GM23338 (cell line): ENCODE results near the gene KIAA1671. TPM values are rescaled to one million over a fixed set of nuclear protein-coding genes. Genes with fewer than 3 reads are reported as not detected.

Experiments used
- ATAC-seq: fragments of 200-7000 bp; cut with Tn5 transposase; 3 replicates; pipeline ENCODE4 v1.9.1; 2020
- DNase-seq: peaks from one replicate; pipeline ENCODE4 v3.0.0-alpha.2; 2015; ENCODE audit warnings: low spot score
- H2AFZ ChIP-seq: fragments of 200-600 bp; sonication (generic); 2 replicates; pipeline ENCODE4 v1.8.0; 2016; ENCODE audit warnings: antibody characterized with exemption, mild to moderate bottlenecking, moderate library complexity
- H3F3A ChIP-seq: fragments of 200-600 bp; sonication (generic); replicated peaks from 2 replicates; pipeline ENCODE4 v1.8.0; 2017; ENCODE audit warnings: antibody characterized with exemption, mixed run types, low read depth
- H3K27ac ChIP-seq: fragments of 200-600 bp; sonication (generic); 2 replicates; pipeline ENCODE4 v1.6.1; 2016; ENCODE audit warnings: low read depth
- H3K27me3 ChIP-seq: fragments of 200-600 bp; sonication (generic); 2 replicates; pipeline ENCODE4 v1.8.0; 2016; ENCODE audit warnings: mild to moderate bottlenecking, mixed run types, moderate library complexity; ENCODE audit not compliant: insufficient read depth
- H3K36me3 ChIP-seq: fragments of 200-600 bp; sonication (generic); 2 replicates; pipeline ENCODE4 v1.8.0; 2016; ENCODE audit warnings: mild to moderate bottlenecking; ENCODE audit not compliant: insufficient read depth
- H3K4me1 ChIP-seq: fragments of 200-600 bp; sonication (generic); 2 replicates; pipeline ENCODE4 v1.8.0; 2016; ENCODE audit warnings: mild to moderate bottlenecking, moderate library complexity; ENCODE audit not compliant: insufficient read depth
- H3K4me2 ChIP-seq: fragments of 200-600 bp; sonication (generic); 2 replicates; pipeline ENCODE4 v1.7.1; 2017; ENCODE audit warnings: mixed run types
- H3K4me3 ChIP-seq: fragments of 200-600 bp; sonication (generic); 2 replicates; pipeline ENCODE4 v1.6.1; 2016; ENCODE audit warnings: mixed run types
- H3K79me2 ChIP-seq: fragments of 200-600 bp; sonication (generic); replicated peaks from 2 replicates; pipeline ENCODE4 v1.8.0; 2017; ENCODE audit warnings: mild to moderate bottlenecking; ENCODE audit not compliant: insufficient read depth
- H3K9me2 ChIP-seq: fragments of 200-600 bp; sonication (generic); 2 replicates; pipeline ENCODE4 v1.8.0; 2017; ENCODE audit not compliant: insufficient read depth
- H4K20me1 ChIP-seq: fragments of 200-600 bp; sonication (generic); replicated peaks from 2 replicates; pipeline ENCODE4 v1.8.0; 2017; ENCODE audit warnings: mild to moderate bottlenecking; ENCODE audit not compliant: insufficient read depth
- H3K27ac Mint-ChIP-seq: 2 replicates; pipeline ENCODE4 v1.8.0; 2020; ENCODE audit warnings: inconsistent platforms, mild to moderate bottlenecking, moderate library complexity, mixed read lengths
- H3K27me3 Mint-ChIP-seq: 3 replicates; pipeline ENCODE4 v1.8.0; 2022; ENCODE audit warnings: low read depth, mild to moderate bottlenecking, moderate library complexity, mixed read lengths, inconsistent platforms; ENCODE audit not compliant: insufficient read depth, poor library complexity
- H3K36me3 Mint-ChIP-seq: 3 replicates; pipeline ENCODE4 v1.8.0; 2021; ENCODE audit warnings: low read depth, mild to moderate bottlenecking, inconsistent platforms, moderate library complexity, mixed read lengths
- H3K4me1 Mint-ChIP-seq: 3 replicates; pipeline ENCODE4 v1.8.0; 2020; ENCODE audit warnings: mild to moderate bottlenecking, inconsistent platforms, mixed read lengths
- H3K4me3 Mint-ChIP-seq: 3 replicates; pipeline ENCODE4 v1.8.0; 2021; ENCODE audit warnings: moderate library complexity, mild to moderate bottlenecking, inconsistent platforms, mixed read lengths
- H3K9me3 Mint-ChIP-seq: 3 replicates; pipeline ENCODE4 v1.8.0; 2020; ENCODE audit warnings: moderate library complexity, mild to moderate bottlenecking, inconsistent platforms, mixed read lengths
- CREB1 ChIP-seq: fragments of 250-450 bp; sonication (Bioruptor Pico); IDR thresholded peaks from 2 replicates; pipeline ENCODE4 v1.5.0; 2020; ENCODE audit warnings: low read depth, mild to moderate bottlenecking, moderate library complexity
- ETS1 ChIP-seq: IDR thresholded peaks from 2 replicates; pipeline ENCODE4 v1.6.1; 2016; ENCODE audit warnings: antibody characterized with exemption
- EZH2 ChIP-seq: fragments of 200-600 bp; sonication (generic); IDR thresholded peaks from one replicate; pipeline ENCODE4 v1.8.0; 2017; ENCODE audit warnings: antibody characterized with exemption, mild to moderate bottlenecking, low read depth; ENCODE audit not compliant: unreplicated experiment
- EZH2phosphoT487 ChIP-seq: fragments of 200-600 bp; sonication (generic); IDR thresholded peaks from one replicate; pipeline ENCODE4 v1.8.1; 2018; ENCODE audit warnings: antibody characterized with exemption; ENCODE audit not compliant: unreplicated experiment
- JUNB ChIP-seq: IDR thresholded peaks from one replicate; pipeline ENCODE4 v1.6.1; 2016; ENCODE audit warnings: antibody characterized with exemption; ENCODE audit not compliant: unreplicated experiment
- NANOG ChIP-seq: IDR thresholded peaks from 2 replicates; pipeline ENCODE4 v1.6.1; 2016; ENCODE audit warnings: antibody characterized with exemption, borderline replicate concordance
- POLR2AphosphoS5 ChIP-seq: IDR thresholded peaks from 2 replicates; pipeline ENCODE4 v1.6.1; 2016; ENCODE audit warnings: antibody characterized with exemption, low read depth
- STAT1 ChIP-seq: IDR thresholded peaks from one replicate; pipeline ENCODE4 v1.6.1; 2016; ENCODE audit warnings: antibody characterized with exemption; ENCODE audit not compliant: unreplicated experiment
- ZNF114 ChIP-seq: fragments of 250-450 bp; sonication (Bioruptor Pico); IDR thresholded peaks from 2 replicates; pipeline ENCODE4 v1.5.0; 2020; ENCODE audit warnings: mild to moderate bottlenecking, moderate library complexity
- ZNF331 ChIP-seq: fragments of 250-450 bp; sonication (Bioruptor Pico); IDR thresholded peaks from 2 replicates; pipeline ENCODE4 v1.5.0; 2020; ENCODE audit warnings: low read depth, mild to moderate bottlenecking, moderate library complexity
- polyA plus RNA-seq: library from polyadenylated mRNA; unstranded; fragments of >200 nt; fragmentation: Nextera tagmentation; extraction: Ambion mirVana; gene quantifications from 2 replicates; pipeline ENCODE4 v1.2.1, GENCODE V29; 2016
- total RNA-seq: library from RNA; depleted of rRNA; stranded (reverse); fragments of >200 nt; shearing (Covaris generic); gene quantifications from 2 replicates; pipeline ENCODE4 v1.2.3, GENCODE V29; 2014
- TF ChIP-seq, protein P1 (sequence below): IDR thresholded peaks from one replicate; pipeline ENCODE4 v1.6.1; 2018; ENCODE audit warnings: antibody characterized with exemption; ENCODE audit not compliant: unreplicated experiment

Gene KIAA1671
- total and polyA plus RNA-seq, 2 experiments from 2014 or later: 6.1 to 27.2 TPM

- TF ChIP-seq ETS1 (no peak), NANOG (no peak), ZNF114 (CRISPR knock-in tag) (no peak), EZH2 (no peak), CREB1 (CRISPR knock-in tag) (no peak), JUNB (no peak), STAT1 (no peak), ZNF331 (no peak), POLR2AphosphoS5 (no peak), EZH2phosphoT487 (no peak)
- TF ChIP-seq, protein P1, sequence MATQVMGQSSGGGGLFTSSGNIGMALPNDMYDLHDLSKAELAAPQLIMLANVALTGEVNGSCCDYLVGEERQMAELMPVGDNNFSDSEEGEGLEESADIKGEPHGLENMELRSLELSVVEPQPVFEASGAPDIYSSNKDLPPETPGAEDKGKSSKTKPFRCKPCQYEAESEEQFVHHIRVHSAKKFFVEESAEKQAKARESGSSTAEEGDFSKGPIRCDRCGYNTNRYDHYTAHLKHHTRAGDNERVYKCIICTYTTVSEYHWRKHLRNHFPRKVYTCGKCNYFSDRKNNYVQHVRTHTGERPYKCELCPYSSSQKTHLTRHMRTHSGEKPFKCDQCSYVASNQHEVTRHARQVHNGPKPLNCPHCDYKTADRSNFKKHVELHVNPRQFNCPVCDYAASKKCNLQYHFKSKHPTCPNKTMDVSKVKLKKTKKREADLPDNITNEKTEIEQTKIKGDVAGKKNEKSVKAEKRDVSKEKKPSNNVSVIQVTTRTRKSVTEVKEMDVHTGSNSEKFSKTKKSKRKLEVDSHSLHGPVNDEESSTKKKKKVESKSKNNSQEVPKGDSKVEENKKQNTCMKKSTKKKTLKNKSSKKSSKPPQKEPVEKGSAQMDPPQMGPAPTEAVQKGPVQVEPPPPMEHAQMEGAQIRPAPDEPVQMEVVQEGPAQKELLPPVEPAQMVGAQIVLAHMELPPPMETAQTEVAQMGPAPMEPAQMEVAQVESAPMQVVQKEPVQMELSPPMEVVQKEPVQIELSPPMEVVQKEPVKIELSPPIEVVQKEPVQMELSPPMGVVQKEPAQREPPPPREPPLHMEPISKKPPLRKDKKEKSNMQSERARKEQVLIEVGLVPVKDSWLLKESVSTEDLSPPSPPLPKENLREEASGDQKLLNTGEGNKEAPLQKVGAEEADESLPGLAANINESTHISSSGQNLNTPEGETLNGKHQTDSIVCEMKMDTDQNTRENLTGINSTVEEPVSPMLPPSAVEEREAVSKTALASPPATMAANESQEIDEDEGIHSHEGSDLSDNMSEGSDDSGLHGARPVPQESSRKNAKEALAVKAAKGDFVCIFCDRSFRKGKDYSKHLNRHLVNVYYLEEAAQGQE: no peak
Observed at GRCh38 chr22:25084405-25085107, 132.0 kb downstream of the KIAA1671 start (continued).

GRCh38 chr22:25085156-25085555 is 132.6 kb downstream of the KIAA1671 start:
- Mint-ChIP-seq H3K4me1 (no peaks in the 10 kb centered on the region; the same call in 2 of the 3 replicates), H3K27me3 (peaks cover 2% of the 10 kb centered on the region), H3K36me3 (no peaks in the 10 kb centered on the region), H3K4me3 (no peak overlapping the region), H3K27ac (no peak overlapping the region), H3K9me3 (no peaks in the 10 kb centered on the region)
- H2AFZ ChIP-seq: no peak overlapping the region
- no peaks in the 10 kb centered on the region for H3K79me2 ChIP-seq
- H3K4me1 ChIP-seq: no peaks in the 10 kb centered on the region
- no peaks in the 10 kb centered on the region for H3K36me3 ChIP-seq
- no peak overlapping the region for H3K27ac ChIP-seq
- H3K27me3 ChIP-seq: no peaks in the 10 kb centered on the region
- no peaks in the 10 kb centered on the region for H3K9me2 ChIP-seq
- ATAC-seq (no peak), DNase-seq (no peak)
- H4K20me1 ChIP-seq: peaks cover 3% of the 10 kb centered on the region; the same call in 1 of the 2 replicates
- no peak overlapping the region for H3K4me3 ChIP-seq
- H3F3A ChIP-seq: no peaks in the 10 kb centered on the region
- H3K4me2 ChIP-seq: no peak overlapping the region
- TF ChIP-seq POLR2AphosphoS5 (no peak), STAT1 (no peak)
